ENCODE data around the gene PIK3CB.

GRCh38 chr3:138801792-138802191, 32.9 kb downstream of the PIK3CB start:
- TF ChIP-seq CTCF (IDR thresholded peaks at IDR 0.05 in 4 of 5, conservative IDR thresholded peaks at IDR 0.05 in 1 of 5): no peak
- TF ChIP-seq POLR2A (IDR thresholded peaks at IDR 0.05): no peak
